DOHH2 (cell line): ENCODE data around the gene ABLIM1.

Experiments used
- H3F3A ChIP-seq: fragments of 200-600 bp; sonication (generic), shearing (Covaris generic); 2 replicates; pipeline ENCODE4 v1.6.0; 2016; ENCODE audit warnings: antibody characterized with exemption, mild to moderate bottlenecking; ENCODE audit not compliant: control insufficient read depth, insufficient read depth
- H3K27ac ChIP-seq: fragments of 200-600 bp; sonication (generic); 2 replicates; pipeline ENCODE4 v1.5.1; 2014; ENCODE audit warnings: low read depth, mild to moderate bottlenecking, low read length, moderate library complexity
- H3K27me3 ChIP-seq: fragments of 200-600 bp; sonication (generic); 2 replicates; pipeline ENCODE4 v1.6.1; 2014; ENCODE audit warnings: mild to moderate bottlenecking, low read length, mixed read lengths; ENCODE audit not compliant: control insufficient read depth
- H3K36me3 ChIP-seq: fragments of 200-600 bp; sonication (generic); 2 replicates; pipeline ENCODE4 v1.6.1; 2014; ENCODE audit warnings: mild to moderate bottlenecking, low read length, moderate library complexity, mixed read lengths; ENCODE audit not compliant: control insufficient read depth
- H3K4me1 ChIP-seq: fragments of 200-600 bp; sonication (generic); 2 replicates; pipeline ENCODE4 v1.6.1; 2014; ENCODE audit warnings: mild to moderate bottlenecking, low read length, mixed read lengths; ENCODE audit not compliant: control insufficient read depth
- H3K4me2 ChIP-seq: fragments of 200-600 bp; sonication (generic); 2 replicates; pipeline ENCODE4 v1.6.0; 2014; ENCODE audit warnings: mild to moderate bottlenecking, low read length, moderate library complexity
- H3K4me3 ChIP-seq: fragments of 200-600 bp; sonication (generic); 2 replicates; pipeline ENCODE4 v1.5.1; 2014; ENCODE audit warnings: mild to moderate bottlenecking, low read length, mixed read lengths
- H3K79me2 ChIP-seq: fragments of 200-600 bp; sonication (generic); 2 replicates; pipeline ENCODE4 v1.6.1; 2014; ENCODE audit warnings: mild to moderate bottlenecking, low read length, mixed read lengths; ENCODE audit not compliant: control insufficient read depth
- H3K9me2 ChIP-seq: fragments of 200-600 bp; sonication (generic); replicated peaks from 2 replicates; pipeline ENCODE4 v1.6.1; 2014; ENCODE audit warnings: mild to moderate bottlenecking, low read length, mixed read lengths; ENCODE audit not compliant: control insufficient read depth
- H3K9me3 ChIP-seq: fragments of 200-600 bp; sonication (generic); 2 replicates; pipeline ENCODE4 v1.6.1; 2014; ENCODE audit warnings: antibody characterized with exemption, low read length, mixed read lengths; ENCODE audit not compliant: control insufficient read depth, insufficient read depth
- H4K20me1 ChIP-seq: fragments of 200-600 bp; sonication (generic); 2 replicates; pipeline ENCODE4 v1.6.0; 2014; ENCODE audit warnings: low read depth, mild to moderate bottlenecking, antibody characterized with exemption, low read length, moderate library complexity; ENCODE audit not compliant: control insufficient read depth, insufficient read depth
- EZH2phosphoT487 ChIP-seq: fragments of 200-600 bp; sonication (generic); IDR thresholded peaks from 2 replicates; pipeline ENCODE4 v1.6.1; 2017; ENCODE audit warnings: borderline replicate concordance, mild to moderate bottlenecking, antibody characterized with exemption, low read length, moderate library complexity, mixed read lengths
- TF ChIP-seq, protein P1 (sequence below): fragments of 200-600 bp; sonication (generic); IDR thresholded peaks from one replicate; pipeline ENCODE4 v1.5.1; 2014; ENCODE audit warnings: antibody characterized with exemption, mild to moderate bottlenecking, low read depth, low read length; ENCODE audit not compliant: poor library complexity, severe bottlenecking

Gene ABLIM1

DNA sequence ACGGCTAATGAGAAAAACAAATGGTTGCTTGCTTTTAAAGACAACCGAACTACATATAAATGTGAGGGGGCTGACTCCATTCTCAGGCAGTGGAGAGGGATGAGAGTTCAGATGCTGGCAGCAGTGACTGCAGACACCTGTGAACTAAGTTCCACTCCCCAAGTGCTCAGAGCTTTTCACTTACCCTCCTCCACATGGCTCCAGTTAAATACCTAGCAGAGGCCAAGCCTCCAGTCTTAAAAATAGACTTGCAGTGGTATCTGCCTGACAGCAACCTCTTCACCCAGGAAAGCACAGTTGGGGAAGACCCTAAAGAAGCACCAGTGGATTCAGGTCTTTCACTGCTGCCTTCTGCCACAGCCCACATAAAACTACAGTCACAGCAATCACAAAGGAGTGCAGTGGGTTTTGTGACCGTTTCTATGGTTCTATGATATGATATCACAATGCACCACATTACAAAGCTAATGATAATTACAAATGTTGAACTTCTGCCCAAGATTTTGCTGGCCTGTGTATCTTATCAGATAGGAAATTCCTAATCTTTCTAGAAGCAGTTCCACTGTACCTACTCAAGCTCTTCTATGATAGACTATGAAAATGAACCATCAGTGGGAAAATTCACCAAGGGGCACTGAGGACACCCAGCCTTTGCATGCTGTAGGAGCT, 3.3 kb upstream of the ABLIM1 start:
- H3K27ac ChIP-seq = no peak overlapping the region
- H3K9me3 ChIP-seq = no peaks in the 10 kb centered on the region
- no peaks in the 10 kb centered on the region for H3F3A ChIP-seq
- no peak overlapping the region for H3K4me3 ChIP-seq
- H3K79me2 ChIP-seq = no peaks in the 10 kb centered on the region
- H3K36me3 ChIP-seq = no peaks in the 10 kb centered on the region
- no peak for TF ChIP-seq EZH2phosphoT487
- TF ChIP-seq, protein P1, sequence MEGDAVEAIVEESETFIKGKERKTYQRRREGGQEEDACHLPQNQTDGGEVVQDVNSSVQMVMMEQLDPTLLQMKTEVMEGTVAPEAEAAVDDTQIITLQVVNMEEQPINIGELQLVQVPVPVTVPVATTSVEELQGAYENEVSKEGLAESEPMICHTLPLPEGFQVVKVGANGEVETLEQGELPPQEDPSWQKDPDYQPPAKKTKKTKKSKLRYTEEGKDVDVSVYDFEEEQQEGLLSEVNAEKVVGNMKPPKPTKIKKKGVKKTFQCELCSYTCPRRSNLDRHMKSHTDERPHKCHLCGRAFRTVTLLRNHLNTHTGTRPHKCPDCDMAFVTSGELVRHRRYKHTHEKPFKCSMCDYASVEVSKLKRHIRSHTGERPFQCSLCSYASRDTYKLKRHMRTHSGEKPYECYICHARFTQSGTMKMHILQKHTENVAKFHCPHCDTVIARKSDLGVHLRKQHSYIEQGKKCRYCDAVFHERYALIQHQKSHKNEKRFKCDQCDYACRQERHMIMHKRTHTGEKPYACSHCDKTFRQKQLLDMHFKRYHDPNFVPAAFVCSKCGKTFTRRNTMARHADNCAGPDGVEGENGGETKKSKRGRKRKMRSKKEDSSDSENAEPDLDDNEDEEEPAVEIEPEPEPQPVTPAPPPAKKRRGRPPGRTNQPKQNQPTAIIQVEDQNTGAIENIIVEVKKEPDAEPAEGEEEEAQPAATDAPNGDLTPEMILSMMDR = no peak
- H4K20me1 ChIP-seq = no peaks in the 10 kb centered on the region
- H3K9me2 ChIP-seq = no peaks in the 10 kb centered on the region
- no peaks in the 10 kb centered on the region for H3K4me1 ChIP-seq
- no peak overlapping the region for H3K4me2 ChIP-seq
- H3K27me3 ChIP-seq = peaks cover 10% of the 10 kb centered on the region; the same call in 1 of the 2 replicates

DNA sequence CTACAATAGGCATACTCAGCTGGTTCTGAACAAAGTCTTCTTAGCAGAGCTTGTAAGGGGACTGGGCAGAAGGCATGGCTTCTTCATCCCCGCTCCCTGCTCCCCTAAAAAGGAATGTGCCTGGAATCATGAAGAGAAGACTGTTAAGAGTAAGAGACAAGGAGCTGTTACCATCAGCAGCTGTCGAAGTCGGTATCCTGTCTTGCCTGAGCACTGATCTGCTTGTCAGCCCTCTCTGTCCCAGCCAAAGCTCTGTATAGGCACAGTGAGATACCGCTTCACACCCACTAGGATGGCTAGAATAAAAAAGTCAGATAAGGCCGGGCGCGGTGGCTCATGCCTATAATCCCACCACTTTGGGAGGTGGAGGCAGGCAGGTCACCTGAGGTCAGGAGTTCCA, 2.4 kb downstream of the ABLIM1 start:
- H3K9me3 ChIP-seq = no peaks in the 10 kb centered on the region
- H4K20me1 ChIP-seq = no peaks in the 10 kb centered on the region
- H3K4me2 ChIP-seq = no peak overlapping the region
- H3F3A ChIP-seq = no peaks in the 10 kb centered on the region
- no peak overlapping the region for H3K27ac ChIP-seq
- TF ChIP-seq, protein P1 = no peak
- no peak for TF ChIP-seq EZH2phosphoT487
- no peak overlapping the region for H3K4me3 ChIP-seq
- H3K9me2 ChIP-seq = no peaks in the 10 kb centered on the region
- H3K27me3 ChIP-seq = no peaks in the 10 kb centered on the region
- H3K4me1 ChIP-seq = no peaks in the 10 kb centered on the region
- no peaks in the 10 kb centered on the region for H3K79me2 ChIP-seq
- no peaks in the 10 kb centered on the region for H3K36me3 ChIP-seq

DNA sequence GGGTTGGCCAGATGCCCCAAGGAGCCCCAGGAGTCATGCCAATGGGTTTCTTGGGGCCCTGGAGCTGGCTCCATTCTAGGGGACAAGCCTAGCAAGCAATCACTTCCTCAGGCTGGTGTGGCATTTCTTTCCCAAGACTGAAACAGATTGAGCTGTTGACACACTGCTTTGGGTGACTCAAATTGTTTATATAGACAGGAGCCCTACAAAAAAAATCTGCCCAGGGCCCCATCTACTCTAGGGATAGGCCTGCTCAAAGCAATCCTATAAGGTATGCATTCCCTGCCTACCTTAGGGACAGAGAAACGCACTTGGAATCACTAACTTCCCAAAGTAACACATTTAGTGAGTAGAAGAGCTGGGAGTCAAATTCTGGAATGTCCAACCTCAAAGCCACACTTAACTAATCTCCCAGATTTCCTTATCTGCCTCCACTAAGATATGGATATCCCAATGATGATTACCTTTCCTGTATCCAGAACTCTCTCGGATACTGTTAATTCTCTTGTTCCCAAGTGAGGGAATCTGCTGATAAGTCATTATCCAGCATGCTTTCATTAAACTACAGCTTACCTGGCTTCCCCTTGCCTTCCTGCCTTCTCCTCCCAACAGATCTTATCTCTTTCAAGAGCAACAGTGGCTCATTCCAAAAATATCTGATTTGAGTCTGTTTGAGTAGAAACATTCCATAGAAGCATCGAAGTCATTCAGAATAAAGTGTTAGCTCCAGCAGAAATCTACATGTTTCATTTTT, 3.1 kb downstream of the ABLIM1 start:
- TF ChIP-seq, protein P1 = no peak
- TF ChIP-seq EZH2phosphoT487 = no peak
- no peaks in the 10 kb centered on the region for H3K9me3 ChIP-seq
- H3K79me2 ChIP-seq = no peaks in the 10 kb centered on the region
- no peaks in the 10 kb centered on the region for H3K9me2 ChIP-seq
- H4K20me1 ChIP-seq = no peaks in the 10 kb centered on the region
- H3K4me3 ChIP-seq = no peak overlapping the region
- H3F3A ChIP-seq = no peaks in the 10 kb centered on the region
- H3K27me3 ChIP-seq = no peaks in the 10 kb centered on the region
- no peaks in the 10 kb centered on the region for H3K4me1 ChIP-seq
- no peak overlapping the region for H3K4me2 ChIP-seq
- no peak overlapping the region for H3K27ac ChIP-seq
- H3K36me3 ChIP-seq = no peaks in the 10 kb centered on the region
